AG09319 (cell line): Measurements from ENCODE around the gene NHEJ1.

ENCODE experiments used
- DNase-seq: peaks from one replicate; pipeline ENCODE4 v3.0.0-alpha.2; 2010; ENCODE audit warnings: low read depth; ENCODE audit errors: extremely low read depth
- TF ChIP-seq, protein P1 (sequence below): IDR thresholded peaks from 2 replicates; pipeline ENCODE4 v1.5.1; 2011; ENCODE audit warnings: low read depth, mild to moderate bottlenecking, inconsistent platforms, low read length, moderate library complexity

Gene NHEJ1

DNA sequence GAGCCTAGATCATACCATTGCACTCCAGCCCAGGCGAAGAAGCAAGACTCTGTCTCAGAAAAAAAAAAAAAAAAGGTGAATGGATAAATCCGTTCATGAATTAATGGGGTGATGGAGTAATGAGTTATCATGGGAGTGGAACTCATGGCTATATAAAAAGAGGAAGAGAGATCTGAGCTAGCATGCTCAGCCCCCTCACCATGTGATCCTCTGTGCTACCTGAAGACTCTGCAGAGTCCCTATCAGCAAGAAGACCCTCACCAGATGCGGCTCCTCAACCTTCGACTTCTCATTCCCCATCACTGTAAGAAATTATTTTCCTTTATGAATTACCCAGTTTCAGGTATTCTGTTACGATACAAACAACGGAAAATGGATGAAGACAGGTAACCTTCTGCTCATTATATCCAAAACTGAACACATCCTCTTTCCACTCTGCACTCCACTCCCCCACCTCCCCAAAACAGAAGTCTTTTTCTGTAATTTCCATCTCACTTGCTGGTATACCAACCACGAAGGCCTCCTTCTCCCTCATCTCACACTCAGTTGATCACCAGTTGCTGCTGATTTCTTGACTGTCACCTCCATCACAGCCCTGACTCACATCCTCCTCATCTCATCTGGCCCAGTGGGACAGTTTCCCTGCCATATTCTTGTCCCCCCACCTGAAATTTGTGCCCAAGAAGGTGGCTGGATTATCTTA is 26.3 kb upstream of the NHEJ1 start:
- TF ChIP-seq, protein P1, sequence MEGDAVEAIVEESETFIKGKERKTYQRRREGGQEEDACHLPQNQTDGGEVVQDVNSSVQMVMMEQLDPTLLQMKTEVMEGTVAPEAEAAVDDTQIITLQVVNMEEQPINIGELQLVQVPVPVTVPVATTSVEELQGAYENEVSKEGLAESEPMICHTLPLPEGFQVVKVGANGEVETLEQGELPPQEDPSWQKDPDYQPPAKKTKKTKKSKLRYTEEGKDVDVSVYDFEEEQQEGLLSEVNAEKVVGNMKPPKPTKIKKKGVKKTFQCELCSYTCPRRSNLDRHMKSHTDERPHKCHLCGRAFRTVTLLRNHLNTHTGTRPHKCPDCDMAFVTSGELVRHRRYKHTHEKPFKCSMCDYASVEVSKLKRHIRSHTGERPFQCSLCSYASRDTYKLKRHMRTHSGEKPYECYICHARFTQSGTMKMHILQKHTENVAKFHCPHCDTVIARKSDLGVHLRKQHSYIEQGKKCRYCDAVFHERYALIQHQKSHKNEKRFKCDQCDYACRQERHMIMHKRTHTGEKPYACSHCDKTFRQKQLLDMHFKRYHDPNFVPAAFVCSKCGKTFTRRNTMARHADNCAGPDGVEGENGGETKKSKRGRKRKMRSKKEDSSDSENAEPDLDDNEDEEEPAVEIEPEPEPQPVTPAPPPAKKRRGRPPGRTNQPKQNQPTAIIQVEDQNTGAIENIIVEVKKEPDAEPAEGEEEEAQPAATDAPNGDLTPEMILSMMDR = no peak
- DNase-seq = no peak

DNA sequence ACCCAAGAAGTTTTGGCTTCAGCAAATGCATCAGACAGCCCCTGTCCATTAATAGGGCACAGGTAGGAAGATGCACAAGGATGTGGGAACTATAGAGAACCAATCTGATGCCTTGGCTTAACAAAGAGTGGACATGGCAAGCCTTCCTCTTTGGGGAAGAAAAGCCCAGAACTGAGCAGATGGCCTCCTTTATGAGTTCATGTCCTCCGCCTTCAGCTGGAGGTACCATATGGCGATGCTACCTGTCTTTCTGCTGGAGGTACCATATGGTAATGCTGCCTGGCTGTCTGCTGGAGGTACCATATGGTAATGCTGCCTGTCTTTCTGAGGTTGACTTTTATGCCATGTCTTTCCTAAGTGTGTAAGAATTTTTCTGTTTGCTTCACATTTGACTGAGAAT is 23.5 kb upstream of the NHEJ1 start:
- TF ChIP-seq, protein P1 = no peak
- no peak for DNase-seq

DNA sequence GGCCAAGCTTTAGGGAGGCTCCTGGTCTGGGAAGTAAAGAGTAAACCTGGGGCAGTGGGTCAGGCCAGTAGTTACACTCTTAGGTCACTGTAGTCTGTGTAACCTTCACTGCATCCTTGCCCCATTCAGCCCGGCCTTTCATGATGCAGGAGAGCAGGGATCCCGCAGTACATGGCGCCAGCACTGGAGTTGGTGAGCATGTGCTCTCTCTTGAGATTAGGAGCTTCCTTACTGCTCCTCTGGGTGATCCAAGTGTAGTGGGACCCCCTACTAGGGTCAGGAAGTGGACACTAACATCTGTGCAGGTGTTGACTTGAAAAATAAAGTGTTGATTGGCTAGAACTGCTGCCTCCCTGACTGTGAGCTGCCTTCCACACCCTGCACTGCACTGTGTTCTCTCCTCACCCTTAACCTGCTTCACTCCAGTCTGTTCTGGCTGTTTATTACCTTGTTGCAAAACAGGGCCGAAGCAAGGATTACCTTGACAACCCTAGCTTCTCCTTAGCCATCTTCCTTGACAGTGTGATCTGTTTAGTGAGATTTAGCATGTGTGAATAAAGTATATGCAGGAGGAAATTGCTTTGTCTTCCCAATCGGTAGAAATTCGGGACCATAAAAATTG is 22.6 kb upstream of the NHEJ1 start:
- DNase-seq = no peak
- TF ChIP-seq, protein P1 = no peak

DNA sequence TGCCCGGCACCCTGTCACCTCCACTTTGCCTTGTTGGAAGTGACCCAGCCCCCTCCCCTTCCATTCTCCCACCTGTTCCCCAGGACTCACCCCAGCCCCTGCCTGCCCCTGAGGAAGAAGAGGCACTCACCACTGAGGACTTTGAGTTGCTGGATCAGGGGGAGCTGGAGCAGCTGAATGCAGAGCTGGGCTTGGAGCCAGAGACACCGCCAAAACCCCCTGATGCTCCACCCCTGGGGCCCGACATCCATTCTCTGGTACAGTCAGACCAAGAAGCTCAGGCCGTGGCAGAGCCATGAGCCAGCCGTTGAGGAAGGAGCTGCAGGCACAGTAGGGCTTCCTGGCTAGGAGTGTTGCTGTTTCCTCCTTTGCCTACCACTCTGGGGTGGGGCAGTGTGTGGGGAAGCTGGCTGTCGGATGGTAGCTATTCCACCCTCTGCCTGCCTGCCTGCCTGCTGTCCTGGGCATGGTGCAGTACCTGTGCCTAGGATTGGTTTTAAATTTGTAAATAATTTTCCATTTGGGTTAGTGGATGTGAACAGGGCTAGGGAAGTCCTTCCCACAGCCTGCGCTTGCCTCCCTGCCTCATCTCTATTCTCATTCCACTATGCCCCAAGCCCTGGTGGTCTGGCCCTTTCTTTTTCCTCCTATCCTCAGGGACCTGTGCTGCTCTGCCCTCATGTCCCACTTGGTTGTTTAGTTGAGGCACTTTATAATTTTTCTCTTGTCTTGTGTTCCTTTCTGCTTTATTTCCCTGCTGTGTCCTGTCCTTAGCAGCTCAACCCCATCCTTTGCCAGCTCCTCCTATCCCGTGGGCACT is 21.9 kb upstream of the NHEJ1 start:
- no peak for DNase-seq
- TF ChIP-seq, protein P1 = no peak

DNA sequence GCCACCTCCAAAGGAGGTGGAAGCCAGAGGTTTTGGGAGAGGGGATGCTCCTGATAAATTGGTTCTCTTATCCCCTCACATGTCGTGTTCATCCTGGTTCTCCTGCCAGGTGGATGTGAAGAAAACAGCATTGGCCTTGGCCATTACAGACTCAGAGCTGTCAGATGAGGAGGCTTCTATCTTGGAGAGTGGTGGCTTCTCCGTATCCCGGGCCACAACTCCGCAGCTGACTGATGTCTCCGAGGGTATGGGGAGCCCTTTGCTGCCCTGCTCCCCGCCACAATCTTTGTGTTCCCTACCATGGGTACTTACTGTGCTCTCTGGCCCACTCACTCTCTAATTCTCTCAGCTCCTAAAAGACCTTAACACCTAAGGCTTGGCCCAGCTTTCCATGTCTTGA is 20.9 kb upstream of the NHEJ1 start:
- TF ChIP-seq, protein P1 = no peak
- no peak for DNase-seq

DNA sequence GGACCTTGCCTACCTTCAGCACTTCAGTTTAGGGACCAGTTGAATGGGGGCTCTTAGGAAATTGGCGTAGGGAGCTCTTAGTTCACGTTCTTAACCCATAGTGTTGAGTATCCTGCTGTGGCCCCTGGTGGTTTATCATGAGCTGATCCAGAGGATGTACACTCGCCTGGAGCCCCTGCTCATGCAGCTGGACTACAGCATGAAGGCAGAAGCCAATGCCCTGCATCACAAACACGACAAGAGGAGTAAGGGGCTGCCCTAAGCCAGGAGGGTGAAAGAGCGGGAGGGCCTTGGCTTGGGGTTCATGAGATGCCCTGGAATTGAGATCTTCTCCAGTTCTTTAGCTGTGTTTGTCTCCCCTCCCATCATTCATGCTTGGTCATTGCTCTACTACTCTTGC is 20.3 kb upstream of the NHEJ1 start:
- DNase-seq = no peak
- TF ChIP-seq, protein P1 = no peak
